ENCODE measurements around the gene CFAP100.

The CFAP100 gene

DNA sequence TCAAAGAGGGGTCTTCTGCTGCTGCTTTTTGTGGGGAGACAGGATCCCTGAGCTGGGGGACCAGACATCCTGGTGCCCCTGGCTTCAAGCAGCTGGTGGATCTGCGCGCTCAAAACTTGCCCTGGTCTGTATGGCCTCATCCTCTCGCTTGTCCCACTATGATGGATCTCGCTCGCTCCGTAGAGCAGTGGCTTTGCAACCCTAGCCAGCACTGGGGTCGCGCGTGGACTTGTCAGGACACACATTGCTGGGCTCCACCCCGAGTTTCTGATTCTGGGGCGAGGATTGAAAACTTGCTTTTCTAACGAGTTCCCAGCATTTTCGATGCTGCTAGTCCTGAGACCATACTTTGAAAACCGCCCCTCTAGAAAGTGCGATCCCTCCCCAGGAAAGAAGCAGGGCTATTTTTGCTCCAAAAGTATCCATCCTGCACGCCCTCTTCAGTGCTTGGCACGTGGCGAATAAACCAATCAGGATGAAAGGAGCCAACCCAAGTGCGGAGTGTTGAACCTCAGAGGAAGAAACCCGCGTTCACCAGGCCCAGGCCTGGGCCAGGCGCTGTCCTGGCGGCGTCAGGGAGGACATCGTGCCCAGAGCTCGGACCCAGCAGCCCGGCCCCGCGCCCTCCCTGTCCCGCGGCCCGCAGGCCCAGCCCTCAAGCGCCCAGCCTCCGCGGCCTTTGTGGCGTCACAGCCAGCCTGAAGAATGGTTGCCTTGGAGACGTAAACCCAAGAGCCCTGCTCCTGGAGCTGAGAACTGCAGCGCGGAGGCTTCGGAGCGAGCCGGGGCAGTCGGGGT lies at the start of gene CFAP100:
CFAP100 (plus strand) TSS at position 731 of the 798 bp plus-strand sequence. CDS start 1,092 bp downstream, outside the sequence.
- peak; percentile 78 for DNase-seq (ENCODE audit: low spot score)

- no peak for DNase-seq (ENCODE audit: low spot score)
Measured at GRCh38 chr3:126345231-126345630, 49.5 kb upstream of the CFAP100 start.

DNA sequence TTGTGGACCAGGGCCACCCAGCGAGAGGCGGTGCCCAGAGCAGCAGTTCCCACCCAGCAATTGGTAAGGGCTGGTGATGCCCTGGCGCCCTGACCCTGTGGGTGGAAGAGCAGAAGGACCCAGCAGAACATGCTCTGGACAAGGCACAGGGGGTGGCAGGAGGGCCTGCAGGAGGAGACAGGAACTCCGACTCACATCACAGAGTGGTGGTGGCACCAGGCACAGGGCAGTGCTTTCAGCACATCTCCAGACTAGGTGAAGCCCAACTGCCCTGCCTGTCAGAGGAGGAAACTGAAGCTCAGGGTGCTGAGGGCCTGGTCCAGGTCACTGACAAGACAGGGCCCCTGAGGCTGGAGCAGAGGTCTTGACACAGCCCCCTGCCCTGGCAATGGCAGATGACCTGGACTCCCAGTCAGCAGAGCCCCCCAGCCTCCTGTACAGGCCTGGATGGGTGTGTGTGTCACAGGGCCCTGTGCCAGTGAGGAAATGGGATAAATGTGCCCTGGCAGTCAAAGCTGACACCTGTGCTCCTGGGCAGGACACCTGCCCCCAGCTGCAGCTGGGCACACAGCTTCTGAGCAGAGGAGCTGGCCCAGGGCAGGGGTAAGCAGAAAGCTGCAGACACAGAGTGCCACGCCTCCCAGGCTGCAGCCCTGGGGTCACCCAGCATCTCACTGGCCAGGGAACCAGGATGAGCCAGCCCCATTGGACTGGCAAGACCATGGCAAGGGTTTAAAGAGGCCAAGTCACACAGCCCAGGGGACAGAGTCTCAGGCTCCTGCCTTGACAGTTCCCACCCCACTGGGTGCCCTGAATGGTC lies 48.9 kb upstream of the CFAP100 start:
- no peak for DNase-seq (ENCODE audit: low spot score)

DNA sequence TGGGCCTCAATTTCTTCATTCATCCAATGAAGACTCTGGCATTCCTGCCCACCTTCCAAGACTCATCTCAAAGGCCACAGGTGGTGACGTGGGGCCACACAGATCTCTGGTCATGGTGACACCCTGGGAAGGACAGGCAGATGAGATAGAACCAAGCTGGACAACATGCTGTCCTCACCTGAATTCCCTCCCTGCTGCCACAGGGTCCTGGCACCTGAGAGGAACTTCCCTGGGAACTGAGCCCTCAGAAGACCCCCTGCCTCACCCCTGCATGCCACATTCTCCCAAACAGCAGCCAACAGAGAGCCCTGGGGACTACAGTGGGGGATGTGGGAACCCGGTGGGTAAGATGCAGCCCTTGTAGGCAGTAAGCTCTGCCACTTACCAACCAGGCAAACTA lies 48.2 kb upstream of the CFAP100 start:
- no peak for DNase-seq (ENCODE audit: low spot score)

GRCh38 chr3:126347543-126348161 lies 47.1 kb upstream of the CFAP100 start:
- no peak for DNase-seq (ENCODE audit: low spot score)

DNA sequence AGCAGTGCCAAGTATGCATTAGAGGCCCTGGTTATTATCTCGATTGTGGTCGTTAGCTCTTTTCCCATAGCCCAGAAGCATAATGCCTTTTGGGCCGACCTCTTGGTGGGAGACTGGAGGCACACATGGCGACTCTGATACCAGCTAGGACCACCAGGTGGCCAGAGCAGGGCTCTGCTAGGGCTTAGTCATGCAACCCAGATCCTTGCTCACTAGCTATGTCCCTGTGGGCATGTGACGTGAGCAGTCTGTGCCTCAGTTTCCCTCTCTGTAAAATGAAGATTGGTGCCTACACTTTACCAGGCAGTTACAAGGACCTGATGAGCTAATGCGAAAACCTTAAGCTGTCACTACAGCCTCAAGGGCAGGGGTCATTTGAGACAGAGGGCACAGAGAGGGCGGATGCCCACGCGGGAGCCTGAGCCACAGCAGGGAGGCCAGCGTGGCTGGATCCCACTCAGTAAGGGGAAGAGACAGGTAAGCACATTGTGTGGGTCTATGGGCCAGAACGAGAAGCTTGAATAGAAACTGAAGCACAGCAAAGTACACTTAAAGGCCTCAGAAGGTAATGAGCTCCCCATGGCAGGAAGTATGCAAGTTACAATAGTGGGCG lies 46.3 kb upstream of the CFAP100 start:
- no peak for DNase-seq (ENCODE audit: low spot score)

DNA sequence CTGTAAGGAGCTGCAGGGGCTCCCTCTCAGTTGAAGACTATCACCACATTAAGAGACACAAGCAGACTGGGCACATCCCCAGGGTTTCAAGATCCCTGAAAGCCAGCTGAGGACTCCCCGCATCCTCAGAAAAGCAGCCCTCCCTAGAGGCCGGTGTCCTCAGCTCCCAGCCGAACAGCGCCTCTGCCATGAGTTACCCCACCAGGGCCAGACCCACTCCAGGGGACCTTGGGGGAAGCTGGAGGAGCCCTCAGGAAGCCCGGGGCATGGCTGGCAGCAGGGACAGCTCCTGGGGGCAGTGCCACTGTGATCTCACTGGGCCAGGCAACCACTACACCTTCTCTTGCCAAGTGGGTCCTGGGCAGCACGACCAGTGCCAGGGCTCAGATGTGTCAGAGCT lies 45.6 kb upstream of the CFAP100 start:
- DNase-seq (ENCODE audit: low spot score), result no peak

DNA sequence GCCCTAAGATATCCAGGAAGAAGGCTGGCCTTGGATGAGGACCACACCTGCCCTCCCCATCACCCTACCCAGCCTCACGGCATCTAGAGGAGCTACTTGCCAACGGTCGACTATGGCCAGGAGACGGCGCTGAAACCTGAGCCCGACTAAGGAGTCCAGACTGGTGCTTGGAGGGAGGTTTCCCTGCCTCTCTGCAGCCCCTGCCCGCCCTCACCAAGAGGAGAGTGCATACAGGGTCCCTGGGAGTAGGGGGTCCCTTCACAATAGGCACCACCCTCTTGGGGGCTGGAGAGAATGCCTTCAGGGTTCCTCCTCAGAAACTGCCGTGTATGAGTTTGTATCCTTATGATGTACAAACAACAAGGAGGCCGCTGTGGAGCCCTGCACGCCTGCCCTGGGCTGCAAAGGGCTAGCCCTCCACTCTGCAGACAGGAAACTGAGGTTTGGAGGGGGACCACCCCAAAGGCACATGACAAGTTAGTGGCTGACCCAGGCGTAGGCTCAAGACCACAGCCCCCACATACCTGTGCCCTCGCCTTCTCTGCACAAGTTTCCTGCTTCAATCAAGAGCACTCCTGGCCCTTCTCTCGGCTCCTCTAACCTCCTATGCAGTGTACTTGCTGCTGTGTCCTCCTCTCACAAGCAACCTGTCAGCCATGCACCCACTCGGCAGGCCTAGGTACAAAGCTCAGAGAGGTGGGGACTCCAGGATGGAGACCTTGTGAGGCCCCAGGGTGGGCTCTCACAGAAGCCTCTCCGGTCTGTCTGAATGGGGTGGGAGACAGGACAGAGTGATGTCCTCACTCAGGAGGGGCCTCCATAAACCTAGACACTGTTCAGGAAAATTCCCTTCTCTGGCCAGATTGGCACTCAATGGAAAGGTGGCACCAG lies 44.9 kb upstream of the CFAP100 start:
- DNase-seq (ENCODE audit: low spot score), result no peak

- no peak for DNase-seq (ENCODE audit: low spot score)
Measured at GRCh38 chr3:126350502-126351085, 44.1 kb upstream of the CFAP100 start.

DNA sequence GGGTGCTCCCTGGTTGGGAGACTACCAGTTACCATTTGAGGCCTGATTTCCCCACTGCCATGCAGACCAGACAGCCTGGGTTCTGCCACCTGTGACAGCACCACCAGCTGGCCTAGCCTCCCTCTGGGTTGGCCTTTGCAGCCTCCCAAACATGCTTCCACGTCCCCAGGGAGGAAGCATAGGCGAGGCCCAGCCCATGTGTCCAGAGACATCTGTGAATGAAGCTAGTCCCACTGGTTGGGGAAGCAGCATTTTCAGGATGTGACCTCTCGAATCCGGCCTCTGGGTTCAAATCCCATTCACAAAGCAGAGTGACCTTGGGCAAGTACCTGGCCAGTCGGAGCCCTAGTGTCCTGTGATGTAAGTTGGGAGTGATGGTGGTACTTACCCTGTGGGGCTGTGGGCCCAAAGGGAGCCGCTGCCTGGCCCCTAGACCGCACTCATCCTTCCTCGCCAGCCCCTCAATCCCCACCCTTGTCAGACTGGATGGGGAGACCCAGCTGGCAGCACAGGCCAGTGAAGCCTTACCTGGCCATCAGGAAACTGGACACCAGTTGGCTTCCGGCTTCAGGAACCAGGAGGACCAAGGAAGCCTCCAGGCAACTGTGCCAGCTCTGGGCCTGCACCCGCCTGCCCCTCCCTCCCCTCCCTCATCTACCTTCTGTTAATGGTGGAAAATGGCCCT lies 43.5 kb upstream of the CFAP100 start:
- no peak for DNase-seq (ENCODE audit: low spot score)

DNA sequence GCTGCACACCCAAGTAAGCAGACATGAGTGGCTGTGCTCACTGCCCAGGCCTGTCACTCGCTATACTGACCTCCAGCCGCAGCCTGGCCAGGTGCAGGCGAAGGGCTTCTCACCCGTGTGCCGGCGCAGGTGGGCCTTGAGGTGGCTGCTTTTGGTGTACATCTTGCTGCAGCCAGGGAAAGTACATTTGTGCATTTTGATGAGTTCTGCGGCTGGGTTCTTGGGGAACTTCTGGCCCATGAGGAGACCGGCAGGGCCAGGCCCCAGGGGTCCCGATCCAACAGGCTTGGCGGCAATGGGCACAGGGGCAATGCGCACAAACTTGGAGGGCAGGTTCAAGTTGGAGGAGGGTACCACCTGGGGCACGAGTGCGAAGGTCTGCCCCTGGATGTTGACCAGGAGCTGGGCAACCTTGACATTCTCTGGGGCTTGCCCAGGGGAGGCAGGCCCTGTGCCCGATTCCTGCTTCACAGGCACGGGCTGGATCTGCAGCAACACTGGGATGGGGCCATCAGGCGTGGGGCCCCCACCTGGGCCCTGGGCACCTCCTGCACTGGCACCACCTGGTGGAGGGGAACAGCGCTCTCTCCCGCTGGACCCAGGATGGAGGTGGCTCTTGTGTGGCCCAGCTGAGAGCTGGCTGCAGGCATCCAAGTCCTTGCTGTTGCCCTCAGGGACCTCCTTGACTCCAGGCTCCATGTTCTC lies 42.8 kb upstream of the CFAP100 start:
- no peak for DNase-seq (ENCODE audit: low spot score)

- DNase-seq (ENCODE audit: low spot score), result no peak
Measured at GRCh38 chr3:126352476-126353454, 41.9 kb upstream of the CFAP100 start.

DNA sequence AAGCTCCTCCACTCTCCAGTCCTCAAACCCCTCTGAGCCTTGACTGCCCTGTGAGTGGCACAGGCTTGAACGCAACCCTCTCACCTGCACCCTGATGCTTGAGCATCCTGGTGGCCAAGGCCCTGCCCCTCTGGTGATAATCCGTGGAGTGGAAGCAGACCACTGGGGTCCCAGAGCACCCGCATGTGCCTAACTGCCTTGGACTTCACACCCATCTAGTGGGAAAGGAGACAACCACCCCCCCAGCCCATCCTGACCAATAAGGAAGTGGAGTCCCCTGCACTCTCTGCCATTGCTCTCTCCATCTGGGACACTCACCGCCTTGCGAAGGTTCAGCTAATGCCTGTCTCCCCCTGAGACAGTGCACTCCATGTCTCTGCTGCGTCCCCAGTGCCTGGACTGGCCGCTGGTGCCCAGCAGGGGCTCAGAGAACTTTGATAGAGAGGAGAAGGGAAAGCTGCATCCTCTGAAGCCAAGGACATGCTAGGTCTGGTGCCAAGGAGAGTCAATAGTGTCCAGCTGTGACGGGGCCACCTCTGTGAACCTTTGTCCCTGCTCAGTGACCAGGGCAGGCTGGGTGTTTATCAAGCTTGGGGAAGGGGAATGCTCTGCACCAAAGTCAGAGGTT lies 40.9 kb upstream of the CFAP100 start:
- no peak for DNase-seq (ENCODE audit: low spot score)

DNA sequence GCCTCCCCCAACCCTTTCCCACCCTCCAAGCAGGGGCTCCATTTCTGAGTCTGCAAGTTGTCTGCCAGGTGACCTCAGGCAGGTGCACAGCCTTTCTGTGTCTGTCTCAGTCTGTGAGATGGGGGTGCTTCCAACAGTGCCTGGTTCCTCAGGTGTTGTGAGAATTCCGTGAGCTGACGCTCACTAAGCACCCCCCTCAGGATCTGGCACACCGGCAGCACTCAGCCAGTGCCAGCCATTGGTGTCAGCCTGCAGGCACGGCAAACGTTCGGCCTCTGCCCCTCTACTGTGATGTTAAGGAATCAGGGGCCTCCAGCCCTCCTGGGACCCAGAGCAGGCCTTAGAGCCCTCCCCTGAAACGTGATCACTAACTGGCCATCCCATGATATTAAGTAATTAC lies 39.9 kb upstream of the CFAP100 start:
- no peak for DNase-seq (ENCODE audit: low spot score)

DNA sequence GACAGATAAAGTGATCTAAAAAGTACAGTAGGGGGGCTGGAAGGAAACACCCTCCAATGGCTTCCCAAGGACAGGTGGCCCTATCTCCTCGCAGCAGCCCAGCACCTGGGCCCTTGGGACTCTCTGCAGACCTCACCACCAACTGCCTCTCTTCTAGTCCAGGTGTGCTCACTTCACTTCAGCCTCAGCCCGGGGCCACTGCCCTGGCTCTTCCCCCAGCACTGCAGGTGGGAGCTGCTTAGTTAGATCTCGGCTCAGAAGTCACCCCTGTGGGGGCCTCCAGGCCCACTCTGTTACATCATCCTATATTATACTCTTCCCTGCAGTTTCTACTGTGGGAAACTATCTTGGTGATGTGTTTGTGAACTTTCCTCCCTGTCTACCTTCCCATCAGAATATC lies 39.5 kb upstream of the CFAP100 start:
- DNase-seq (ENCODE audit: low spot score), result no peak

DNA sequence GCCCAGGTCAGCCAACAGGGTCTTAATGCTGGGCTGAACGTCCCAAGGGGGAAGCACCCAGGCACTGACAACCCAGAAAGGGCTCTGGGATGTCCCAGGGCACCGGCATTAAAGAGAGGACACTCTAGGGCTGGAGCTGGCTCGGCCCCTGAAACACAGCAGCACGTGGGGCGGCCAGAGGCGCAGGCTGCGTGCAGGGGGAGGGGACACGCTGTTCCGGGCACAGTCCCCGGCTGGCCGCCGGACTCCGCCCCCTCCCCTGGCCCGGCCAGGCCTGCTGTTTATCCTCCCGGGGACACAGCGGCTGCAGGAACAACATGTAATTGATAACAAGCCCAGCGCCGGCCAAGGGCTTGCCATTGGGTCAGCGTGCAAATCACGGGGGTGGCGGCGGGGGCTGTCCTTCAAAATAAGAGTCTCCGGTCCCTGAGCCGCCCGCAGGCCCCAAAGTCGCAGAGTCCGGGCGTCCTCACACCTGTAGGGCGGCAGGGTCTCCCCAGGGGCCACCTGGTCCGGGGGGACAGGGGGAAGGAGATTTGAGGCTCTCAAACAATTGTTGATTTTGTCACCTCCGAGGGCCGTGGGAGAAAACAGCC lies 38.8 kb upstream of the CFAP100 start:
- peak; percentile 88 for DNase-seq (ENCODE audit: low spot score)
